Measurements from ENCODE around the gene ATG16L1. TPM values are rescaled to one million over a fixed set of nuclear protein-coding genes. Genes with fewer than 3 reads are reported as not detected.

The ATG16L1 gene
- total and polyA plus RNA-seq, 2 experiments from 2014 or later, result 16.2 to 17.2 TPM

- H3K36me3 ChIP-seq (ENCODE audit: low read depth), result no peaks in the 10 kb centered on the region
- H3K9ac ChIP-seq, result no peak overlapping the region
These were observed 33.5 kb upstream of the ATG16L1 start for GRCh38 chr2:233217892-233218377.

GRCh38 chr2:233218836-233219235 is 32.6 kb upstream of the ATG16L1 start:
- Histone ChIP-seq H3K9me3 (ENCODE audit: low read depth) (no peaks in the 10 kb centered on the region), H3K27me3 (replicated peaks; ENCODE audit: insufficient read depth) (peaks cover 22% of the 10 kb centered on the region; the same call in 1 of the 2 replicates), H3K4me1 (ENCODE audit: insufficient read depth) (no peaks in the 10 kb centered on the region), H3K4me3 (no peak overlapping the region), H3K9me2 (ENCODE audit: insufficient read depth) (no peaks in the 10 kb centered on the region), H3K4me2 (ENCODE audit: unreplicated experiment) (no peak overlapping the region), H3F3A (ENCODE audit: insufficient read depth) (no peaks in the 10 kb centered on the region), H2AFZ (no peak overlapping the region), H3K9ac (no peak overlapping the region), H3K36me3 (ENCODE audit: low read depth) (no peaks in the 10 kb centered on the region), H3K27ac (no peak overlapping the region), H4K20me1 (ENCODE audit: insufficient read depth) (no peaks in the 10 kb centered on the region), H3K79me2 (ENCODE audit: insufficient read depth) (no peaks in the 10 kb centered on the region)
- in situ Hi-C loops (cut with MboI), result no loop called here
- 56 to 60% methylated on average over 6 of the region's 6 CpGs for WGBS, 2 experiments (ENCODE audit: low coverage in 1 of 2, low lambda C conversion rate in 2 of 2, missing lambda C conversion rate in 2 of 2)
- no peak for DNase-seq
- no peak for TF ChIP-seq EZH2 (IDR thresholded peaks at IDR 0.05; ENCODE audit: insufficient read depth, poor library complexity, severe bottlenecking)
- no peak for TF ChIP-seq EZH2phosphoT487 (IDR thresholded peaks at IDR 0.05; ENCODE audit: insufficient read depth, low read depth)

More at GRCh38 chr2:233217892-233218377, 33.5 kb upstream of the ATG16L1 start:
- Histone ChIP-seq H2AFZ (no peak overlapping the region), H3F3A (ENCODE audit: insufficient read depth) (no peaks in the 10 kb centered on the region), H4K20me1 (ENCODE audit: insufficient read depth) (no peaks in the 10 kb centered on the region), H3K4me3 (no peak overlapping the region), H3K9me3 (ENCODE audit: low read depth) (no peaks in the 10 kb centered on the region), H3K27me3 (replicated peaks; ENCODE audit: insufficient read depth) (peaks cover 16% of the 10 kb centered on the region; the same call in 1 of the 2 replicates), H3K27ac (no peak overlapping the region), H3K4me1 (ENCODE audit: insufficient read depth) (no peaks in the 10 kb centered on the region), H3K9me2 (ENCODE audit: insufficient read depth) (no peaks in the 10 kb centered on the region), H3K4me2 (ENCODE audit: unreplicated experiment) (no peak overlapping the region), H3K79me2 (ENCODE audit: insufficient read depth) (no peaks in the 10 kb centered on the region)
- in situ Hi-C loops (cut with MboI), result no loop called here
- 59 to 60% methylated on average over 8 of the region's 8 CpGs for WGBS, 2 experiments (ENCODE audit: low coverage in 1 of 2, low lambda C conversion rate in 2 of 2, missing lambda C conversion rate in 2 of 2)
- TF ChIP-seq EZH2 (IDR thresholded peaks at IDR 0.05; ENCODE audit: insufficient read depth, poor library complexity, severe bottlenecking), result no peak
- no peak for TF ChIP-seq EZH2phosphoT487 (IDR thresholded peaks at IDR 0.05; ENCODE audit: insufficient read depth, low read depth)
- no peak for DNase-seq

GRCh38 chr2:233219848-233220247 is 31.6 kb upstream of the ATG16L1 start:
- WGBS, 2 experiments (ENCODE audit: low coverage in 1 of 2, low lambda C conversion rate in 2 of 2, missing lambda C conversion rate in 2 of 2), result 38 to 41% methylated on average over 1 of the region's 1 CpG
- no peaks in the 10 kb centered on the region for H3K36me3 ChIP-seq (ENCODE audit: low read depth)
- H3K9me3 ChIP-seq (ENCODE audit: low read depth), result no peaks in the 10 kb centered on the region
- no peaks in the 10 kb centered on the region for H3F3A ChIP-seq (ENCODE audit: insufficient read depth)
- H3K4me1 ChIP-seq (ENCODE audit: insufficient read depth), result no peaks in the 10 kb centered on the region
- peaks cover 25% of the 10 kb centered on the region for H3K27me3 ChIP-seq (replicated peaks; ENCODE audit: insufficient read depth)
- no peaks in the 10 kb centered on the region for H3K9me2 ChIP-seq (ENCODE audit: insufficient read depth)
- no peaks in the 10 kb centered on the region for H4K20me1 ChIP-seq (ENCODE audit: insufficient read depth)
- no peaks in the 10 kb centered on the region for H3K79me2 ChIP-seq (ENCODE audit: insufficient read depth)
- no peak for DNase-seq
- in situ Hi-C loops (cut with MboI), result no loop called here
- H3K9ac ChIP-seq, result no peak overlapping the region
- H3K4me3 ChIP-seq, result no peak overlapping the region
- H3K4me2 ChIP-seq (ENCODE audit: unreplicated experiment), result no peak overlapping the region
- no peak for TF ChIP-seq EZH2 (IDR thresholded peaks at IDR 0.05; ENCODE audit: insufficient read depth, poor library complexity, severe bottlenecking)
- TF ChIP-seq EZH2phosphoT487 (IDR thresholded peaks at IDR 0.05; ENCODE audit: insufficient read depth, low read depth), result no peak
- no peak overlapping the region for H2AFZ ChIP-seq
- H3K27ac ChIP-seq, result no peak overlapping the region

DNA sequence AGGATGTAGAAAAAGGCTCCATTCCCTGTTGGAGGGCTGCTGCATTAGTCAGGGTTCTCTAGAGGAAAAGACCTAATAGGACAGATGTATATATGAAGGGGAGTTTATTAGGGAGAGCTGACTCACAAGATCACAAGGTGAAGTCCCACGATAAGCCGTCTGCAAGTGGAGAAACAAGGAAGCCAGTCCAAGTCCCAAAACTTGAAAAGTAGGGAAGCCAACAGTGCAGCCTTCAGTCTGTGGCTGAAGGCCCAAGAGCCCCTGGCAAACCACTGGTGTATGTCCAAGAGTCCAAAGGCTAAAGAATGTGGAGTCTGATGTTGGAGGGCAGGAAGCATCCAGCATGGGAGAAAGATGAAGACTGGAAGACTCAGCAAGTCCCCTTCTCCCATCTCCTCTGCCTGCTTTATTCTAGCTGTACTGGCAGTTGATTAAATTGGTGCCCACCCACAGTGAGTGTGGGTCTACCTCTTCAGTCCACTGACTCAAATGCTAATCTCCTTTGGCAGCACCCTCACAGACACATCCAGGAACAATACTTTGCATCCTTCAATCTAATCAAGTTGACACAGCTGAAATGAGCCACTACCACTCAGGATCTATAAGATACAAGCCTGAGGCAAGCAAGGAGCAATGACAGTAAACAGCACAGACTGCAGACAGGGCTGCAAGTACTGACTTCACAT is 30.0 kb upstream of the ATG16L1 start:
- no peak for DNase-seq
- no peaks in the 10 kb centered on the region for H3K4me1 ChIP-seq (ENCODE audit: insufficient read depth)
- no peaks in the 10 kb centered on the region for H3K9me3 ChIP-seq (ENCODE audit: low read depth)
- TF ChIP-seq EZH2 (IDR thresholded peaks at IDR 0.05; ENCODE audit: insufficient read depth, poor library complexity, severe bottlenecking) (no peak), EZH2phosphoT487 (IDR thresholded peaks at IDR 0.05; ENCODE audit: insufficient read depth, low read depth) (no peak)
- no peaks in the 10 kb centered on the region for H3K79me2 ChIP-seq (ENCODE audit: insufficient read depth)
- H3K4me3 ChIP-seq, result no peak overlapping the region
- in situ Hi-C loops (cut with MboI), result no loop called here
- no peaks in the 10 kb centered on the region for H3K9me2 ChIP-seq (ENCODE audit: insufficient read depth)
- no peak overlapping the region for H3K9ac ChIP-seq
- H3K27ac ChIP-seq, result no peak overlapping the region
- H3K27me3 ChIP-seq (replicated peaks; ENCODE audit: insufficient read depth), result peaks cover 33% of the 10 kb centered on the region
- H4K20me1 ChIP-seq (ENCODE audit: insufficient read depth), result no peaks in the 10 kb centered on the region
- H2AFZ ChIP-seq, result no peak overlapping the region
- WGBS, 2 experiments (ENCODE audit: low coverage in 1 of 2, low lambda C conversion rate in 2 of 2, missing lambda C conversion rate in 2 of 2), result 26 to 34% methylated on average over 2 of the region's 2 CpGs
- no peaks in the 10 kb centered on the region for H3K36me3 ChIP-seq (ENCODE audit: low read depth)
- H3F3A ChIP-seq (ENCODE audit: insufficient read depth), result no peaks in the 10 kb centered on the region
- no peak overlapping the region for H3K4me2 ChIP-seq (ENCODE audit: unreplicated experiment)
